Caco-2 (cell line): ENCODE measurements around the gene SLC2A9. TPM values are rescaled to one million over a fixed set of nuclear protein-coding genes. Genes with fewer than 3 reads are reported as not detected.
A peak's percentile ranks its signal among the peaks of the same experiment; 100 is the strongest.

Source experiments
- BruUV-seq: library from RNA; stranded (reverse); fragments of 400-500 nt; replicated peaks from 2 replicates; lab custom pipeline; 2021; lab: Mats Ljungman, UMichigan
- CTCF ChIA-PET: fragments of 300-600 bp; sonication (Branson Sonifier 250); formaldehyde crosslinking; loops from one replicate; lab custom pipeline; 2022; ENCODE audit warnings: antibody characterized with exemption; lab: Charles Lee
- POLR2A ChIA-PET: fragments of 300-600 bp; sonication (Branson Sonifier 250); formaldehyde crosslinking; loops from one replicate; lab custom pipeline; 2022; ENCODE audit warnings: antibody characterized with exemption; lab: Charles Lee
- DNase-seq, 2 experiments: peaks; one replicate each; pipeline versions ENCODE4 v3.0.0 to v3.0.0-alpha.2; 2020 to 2022
- H3K27me3 ChIP-seq: replicated peaks from 2 replicates; pipeline ENCODE4 v1.6.0; 2011; ENCODE audit warnings: low read length; ENCODE audit not compliant: control insufficient read depth, insufficient read depth
- H3K36me3 ChIP-seq: 2 replicates; pipeline ENCODE4 v1.5.1; 2011; ENCODE audit warnings: low read length; ENCODE audit not compliant: control insufficient read depth, insufficient read depth
- H3K4me1 ChIP-seq: fragments of 250-450 bp; sonication (Bioruptor Pico); 2 replicates; pipeline ENCODE4 v1.5.1; 2020; ENCODE audit warnings: mild to moderate bottlenecking
- H3K4me3 ChIP-seq: 2 replicates; pipeline ENCODE4 v1.5.1; 2011; ENCODE audit warnings: low read depth, mild to moderate bottlenecking, control low read depth, low read length
- H3K9me3 ChIP-seq: fragments of 250-450 bp; sonication (Bioruptor Pico); 2 replicates; pipeline ENCODE4 v1.5.1; 2020; ENCODE audit warnings: mild to moderate bottlenecking, moderate library complexity
- H3K27ac Mint-ChIP-seq: one replicate; pipeline ENCODE4 v1.8.0; 2022; ENCODE audit warnings: mixed read lengths; ENCODE audit not compliant: unreplicated experiment
- H3K27me3 Mint-ChIP-seq: one replicate; pipeline ENCODE4 v1.8.0; 2022; ENCODE audit warnings: mixed read lengths; ENCODE audit not compliant: insufficient read depth, unreplicated experiment
- H3K36me3 Mint-ChIP-seq: one replicate; pipeline ENCODE4 v1.8.0; 2022; ENCODE audit warnings: mild to moderate bottlenecking, mixed read lengths; ENCODE audit not compliant: insufficient read depth, unreplicated experiment
- H3K4me1 Mint-ChIP-seq: one replicate; pipeline ENCODE4 v1.8.0; 2022; ENCODE audit warnings: low read depth, mixed read lengths; ENCODE audit not compliant: unreplicated experiment
- H3K4me3 Mint-ChIP-seq: one replicate; pipeline ENCODE4 v1.8.0; 2022; ENCODE audit warnings: mild to moderate bottlenecking, moderate library complexity, mixed read lengths; ENCODE audit not compliant: unreplicated experiment
- H3K9me3 Mint-ChIP-seq: one replicate; pipeline ENCODE4 v1.8.0; 2022; ENCODE audit warnings: mixed read lengths; ENCODE audit not compliant: unreplicated experiment
- CTCF ChIP-seq, 2 experiments: fragments of 200-600 bp in 1 of 2; IDR thresholded peaks; 1 replicate in 1 of 2; 2 replicates in 1 of 2; pipeline versions ENCODE4 v1.5.1 to v1.8.0; 2011 to 2022; ENCODE audit warnings: antibody characterized with exemption in 1 of 2, control low read depth in 1 of 2, inconsistent platforms in 1 of 2, low read depth in 1 of 2, low read length in 1 of 2, mild to moderate bottlenecking in 1 of 2, moderate library complexity in 1 of 2; ENCODE audit not compliant: insufficient read depth in 1 of 2, severe bottlenecking in 1 of 2, unreplicated experiment in 1 of 2
- intact Hi-C: fragments of 100-400 bp; cut with micrococcal nuclease; formaldehyde crosslinking; loops from one replicate; pipeline ENCODE4 v1.10.0; 2022; ENCODE audit not compliant: unreplicated experiment
- total RNA-seq: library from RNA; stranded (reverse); gene quantifications from 2 replicates; pipeline ENCODE4 v1.2.3, GENCODE V29; 2022

The SLC2A9 gene
- total RNA-seq, 1 experiment from 2014 or later: 21.0 TPM

- TF ChIP-seq CTCF (IDR thresholded peaks at IDR 0.05; ENCODE audit: insufficient read depth in 1 of 2, low read depth in 1 of 2, low read length in 1 of 2, severe bottlenecking in 1 of 2, unreplicated experiment in 1 of 2): no peak
- H3K36me3 ChIP-seq: no peaks in the 10 kb centered on the region
- no peak overlapping the region for H3K4me3 ChIP-seq
- Mint-ChIP-seq H3K4me3 (no peak overlapping the region), H3K36me3 (no peaks in the 10 kb centered on the region), H3K9me3 (no peaks in the 10 kb centered on the region), H3K27me3 (no peaks in the 10 kb centered on the region), H3K27ac (peak overlapping the region; percentile 30), H3K4me1 (peaks cover 36% of the 10 kb centered on the region)
- intact Hi-C loops: loop anchor here (2.0 kb wide), 1 partner anchor 15 kb away; no protein-coding TSS in a partner anchor
- ChIA-PET CTCF (no interaction called here), POLR2A (no interaction called here)
- no peaks in the 10 kb centered on the region for H3K27me3 ChIP-seq
- no peaks in the 10 kb centered on the region for H3K9me3 ChIP-seq
- H3K4me1 ChIP-seq: peaks cover 42% of the 10 kb centered on the region
- no peak for DNase-seq
- no TSS peak for BruUV-seq
Measured at GRCh38 chr4:10029403-10029802, 8.1 kb upstream of the SLC2A9 start.

DNA sequence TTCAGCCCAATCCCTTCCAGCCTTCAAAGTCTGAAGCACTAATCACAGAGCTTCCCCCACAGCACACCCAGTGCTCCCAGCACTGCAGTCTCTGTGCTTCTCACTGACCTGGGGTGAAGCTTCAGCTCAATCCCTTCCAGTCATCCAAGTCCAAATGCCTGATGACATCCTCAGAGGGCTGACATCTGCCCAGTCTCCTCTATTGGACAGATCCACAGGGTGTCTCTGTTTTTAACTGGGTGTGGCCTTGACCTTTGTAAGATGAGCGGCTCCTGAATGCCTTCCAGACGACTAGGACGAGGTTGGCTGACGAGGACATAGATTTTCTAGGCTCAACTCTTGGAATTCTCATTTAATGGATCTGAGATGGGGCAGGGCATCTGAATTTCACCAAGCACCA lies 7.6 kb upstream of the SLC2A9 start:
- peaks cover 47% of the 10 kb centered on the region for H3K4me1 ChIP-seq
- ChIA-PET POLR2A (no interaction called here), CTCF (no interaction called here)
- H3K4me3 ChIP-seq: no peak overlapping the region
- BruUV-seq: no TSS peak
- no peak overlapping the region for H3K4me3 Mint-ChIP-seq
- intact Hi-C loops: loop anchor here (2.0 kb wide), 1 partner anchor 16 kb away; no protein-coding TSS in a partner anchor
- peak; percentile 41 to 57 for DNase-seq
- H3K4me1 Mint-ChIP-seq: peaks cover 41% of the 10 kb centered on the region
- TF ChIP-seq CTCF (IDR thresholded peaks at IDR 0.05; ENCODE audit: insufficient read depth in 1 of 2, low read depth in 1 of 2, low read length in 1 of 2, severe bottlenecking in 1 of 2, unreplicated experiment in 1 of 2): no peak
- no peaks in the 10 kb centered on the region for H3K9me3 Mint-ChIP-seq
- no peaks in the 10 kb centered on the region for H3K9me3 ChIP-seq
- no peaks in the 10 kb centered on the region for H3K27me3 Mint-ChIP-seq
- H3K27ac Mint-ChIP-seq: peak overlapping the region; percentile 30
- no peaks in the 10 kb centered on the region for H3K36me3 Mint-ChIP-seq
- H3K27me3 ChIP-seq: no peaks in the 10 kb centered on the region
- no peaks in the 10 kb centered on the region for H3K36me3 ChIP-seq

DNA sequence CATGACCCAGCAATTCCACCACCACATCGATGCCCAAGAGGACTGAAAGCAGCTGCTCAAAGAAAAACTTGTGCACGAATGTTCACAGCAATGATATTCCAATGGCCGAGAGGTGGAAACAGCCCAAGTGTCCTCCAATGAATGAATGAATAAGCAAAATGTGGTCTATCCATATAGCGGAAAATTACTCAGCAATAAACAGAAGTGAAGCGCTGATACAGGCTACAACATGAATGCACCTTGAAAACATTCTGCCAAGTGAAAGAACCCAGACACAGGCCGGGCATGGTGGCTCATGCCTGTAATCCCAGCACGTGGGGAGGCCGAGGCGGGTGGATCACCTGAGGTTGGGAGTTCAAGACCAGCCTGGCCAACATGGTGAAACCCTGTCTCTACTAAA lies 5.2 kb upstream of the SLC2A9 start:
- intact Hi-C loops: no loop called here
- Mint-ChIP-seq H3K4me1 (peaks cover 43% of the 10 kb centered on the region), H3K4me3 (no peak overlapping the region), H3K36me3 (no peaks in the 10 kb centered on the region), H3K27me3 (no peaks in the 10 kb centered on the region), H3K9me3 (no peaks in the 10 kb centered on the region), H3K27ac (no peak overlapping the region)
- Histone ChIP-seq H3K4me1 (peaks cover 51% of the 10 kb centered on the region), H3K36me3 (no peaks in the 10 kb centered on the region), H3K4me3 (no peak overlapping the region), H3K27me3 (no peaks in the 10 kb centered on the region), H3K9me3 (no peaks in the 10 kb centered on the region)
- no TSS peak for BruUV-seq
- no peak for TF ChIP-seq CTCF (IDR thresholded peaks at IDR 0.05; ENCODE audit: insufficient read depth in 1 of 2, low read depth in 1 of 2, low read length in 1 of 2, severe bottlenecking in 1 of 2, unreplicated experiment in 1 of 2)
- POLR2A ChIA-PET: no interaction called here
- CTCF ChIA-PET: no interaction called here
- no peak for DNase-seq
